Smooth muscle cell (in vitro differentiated cells): ENCODE data around the gene FBXO34. TPM values are rescaled to one million over a fixed set of nuclear protein-coding genes. Genes with fewer than 3 reads are reported as not detected.

Experiments used
- DNase-seq: peaks from one replicate; lab custom pipeline; 2025; ENCODE audit not compliant: unreplicated experiment; lab: John Stamatoyannopoulos, UW
- H2AFZ ChIP-seq: fragments of 200-600 bp; sonication (generic); 2 replicates; pipeline ENCODE4 v1.6.0; 2016; ENCODE audit warnings: antibody characterized with exemption, low read depth, mild to moderate bottlenecking
- H3F3A ChIP-seq: fragments of 200-600 bp; sonication (generic); 2 replicates; pipeline ENCODE4 v1.6.0; 2017; ENCODE audit warnings: antibody characterized with exemption, low read depth
- H3K27ac ChIP-seq: fragments of 200-600 bp; sonication (generic); 2 replicates; pipeline ENCODE4 v1.5.1; 2016; ENCODE audit warnings: low read depth, mild to moderate bottlenecking
- H3K27me3 ChIP-seq: fragments of 200-600 bp; sonication (generic); 2 replicates; pipeline ENCODE4 v1.6.1; 2016; ENCODE audit warnings: low read depth, mild to moderate bottlenecking
- H3K36me3 ChIP-seq: fragments of 200-600 bp; sonication (generic); 2 replicates; pipeline ENCODE4 v1.5.1; 2016; ENCODE audit warnings: low read depth
- H3K4me1 ChIP-seq: fragments of 200-600 bp; sonication (generic); 2 replicates; pipeline ENCODE4 v1.5.1; 2016; ENCODE audit warnings: low read depth
- H3K4me2 ChIP-seq: fragments of 200-600 bp; sonication (generic); 2 replicates; pipeline ENCODE4 v1.6.0; 2016; ENCODE audit warnings: mild to moderate bottlenecking
- H3K4me3 ChIP-seq: fragments of 200-600 bp; sonication (generic); 2 replicates; pipeline ENCODE4 v1.5.1; 2016; ENCODE audit warnings: mild to moderate bottlenecking
- H3K79me2 ChIP-seq: fragments of 200-600 bp; sonication (generic); 2 replicates; pipeline ENCODE4 v1.6.0; 2016; ENCODE audit warnings: low read depth, mild to moderate bottlenecking
- H3K9ac ChIP-seq: fragments of 200-600 bp; sonication (generic); 2 replicates; pipeline ENCODE4 v1.6.0; 2016; ENCODE audit warnings: low read depth
- H3K9me3 ChIP-seq: fragments of 200-600 bp; sonication (generic); replicated peaks from 2 replicates; pipeline ENCODE4 v1.5.1; 2016; ENCODE audit warnings: low read depth
- H4K20me1 ChIP-seq: fragments of 200-600 bp; sonication (generic); 2 replicates; pipeline ENCODE4 v1.6.0; 2016; ENCODE audit warnings: low read depth
- CTCF ChIP-seq: fragments of 200-600 bp; sonication (generic); IDR thresholded peaks from 2 replicates; pipeline ENCODE4 v1.5.1; 2017; ENCODE audit warnings: borderline replicate concordance, mild to moderate bottlenecking, antibody characterized with exemption; ENCODE audit not compliant: insufficient read depth, poor library complexity, severe bottlenecking
- WGBS: methylation state at CpG from one replicate; pipeline ENCODE4 v1.1.7; 2016; ENCODE audit warnings: low lambda C conversion rate; 5-methylcytosine and 5-hydroxymethylcytosine counted together
- polyA plus RNA-seq: library from polyadenylated mRNA; unstranded; fragments of >200 nt; fragmentation: Nextera tagmentation; extraction: Ambion mirVana; gene quantifications from 2 replicates; pipeline ENCODE4 v1.2.1, GENCODE V29; 2016
- total RNA-seq: library from RNA; depleted of rRNA; stranded (reverse); fragments of >200 nt; gene quantifications from 2 replicates; pipeline ENCODE4 v1.2.3, GENCODE V29; 2014

The FBXO34 gene
- total and polyA plus RNA-seq, 2 experiments from 2014 or later: 17.4 to 23.9 TPM

- no peaks in the 10 kb centered on the region for H3F3A ChIP-seq
- no peak overlapping the region for H3K4me2 ChIP-seq
- no peak overlapping the region for H2AFZ ChIP-seq
- H4K20me1 ChIP-seq: no peaks in the 10 kb centered on the region
- 83% methylated on average over 5 of the region's 5 CpGs for WGBS
- no peaks in the 10 kb centered on the region for H3K4me1 ChIP-seq
- no peak overlapping the region for H3K4me3 ChIP-seq
- H3K9me3 ChIP-seq: no peaks in the 10 kb centered on the region
- H3K36me3 ChIP-seq: no peaks in the 10 kb centered on the region
- no peak for DNase-seq
- no peaks in the 10 kb centered on the region for H3K79me2 ChIP-seq
- H3K27ac ChIP-seq: peak overlapping the region; percentile 53
- no peaks in the 10 kb centered on the region for H3K27me3 ChIP-seq
- H3K9ac ChIP-seq: no peak overlapping the region
- TF ChIP-seq CTCF: no peak
Observed at GRCh38 chr14:55373784-55374705, 102.8 kb downstream of the FBXO34 start.

GRCh38 chr14:55374771-55375170 is 103.5 kb downstream of the FBXO34 start:
- 98% methylated on average over 4 of the region's 4 CpGs for WGBS
- Histone ChIP-seq H3K4me1 (no peaks in the 10 kb centered on the region), H3K36me3 (no peaks in the 10 kb centered on the region), H3K4me2 (no peak overlapping the region), H3K79me2 (no peaks in the 10 kb centered on the region), H3K4me3 (no peak overlapping the region), H3F3A (no peaks in the 10 kb centered on the region), H3K9ac (no peak overlapping the region), H4K20me1 (no peaks in the 10 kb centered on the region), H2AFZ (no peak overlapping the region), H3K9me3 (no peaks in the 10 kb centered on the region), H3K27me3 (no peaks in the 10 kb centered on the region), H3K27ac (no peak overlapping the region)
- TF ChIP-seq CTCF: no peak
- DNase-seq: no peak

- no peaks in the 10 kb centered on the region for H3K27me3 ChIP-seq
- H3F3A ChIP-seq: no peaks in the 10 kb centered on the region
- no peak overlapping the region for H3K9ac ChIP-seq
- H3K4me1 ChIP-seq: no peaks in the 10 kb centered on the region
- no peaks in the 10 kb centered on the region for H3K79me2 ChIP-seq
- no peak for DNase-seq
- H4K20me1 ChIP-seq: no peaks in the 10 kb centered on the region
- TF ChIP-seq CTCF: no peak
- 97% methylated on average over 5 of the region's 5 CpGs for WGBS
- H3K9me3 ChIP-seq: no peaks in the 10 kb centered on the region
- no peak overlapping the region for H3K27ac ChIP-seq
- no peak overlapping the region for H3K4me2 ChIP-seq
- H3K4me3 ChIP-seq: no peak overlapping the region
- H3K36me3 ChIP-seq: peaks cover 4% of the 10 kb centered on the region
- H2AFZ ChIP-seq: no peak overlapping the region
Observed at GRCh38 chr14:55377236-55377635, 106.0 kb downstream of the FBXO34 start.
